GM21723 (cell line): ENCODE data around the gene MAB21L2.
"Not testable (repeated sequence)": the region's sequence is repeated elsewhere in the genome, so short reads cannot be mapped to it uniquely, and the experiment has no call there.

Experiments used
- ATAC-seq: cut with Tn5 transposase; IDR thresholded peaks from one replicate; pipeline ENCODE4 v1.9.1; 2021; ENCODE audit warnings: mild to moderate bottlenecking, moderate library complexity; ENCODE audit not compliant: unreplicated experiment

Gene MAB21L2

GRCh38 chr4:150582146-150582872, at the start of gene MAB21L2:
MAB21L2 (plus strand) TSS chr4:150582151; CDS start chr4:150583030, 879 bp downstream.
- no peak for ATAC-seq

DNA sequence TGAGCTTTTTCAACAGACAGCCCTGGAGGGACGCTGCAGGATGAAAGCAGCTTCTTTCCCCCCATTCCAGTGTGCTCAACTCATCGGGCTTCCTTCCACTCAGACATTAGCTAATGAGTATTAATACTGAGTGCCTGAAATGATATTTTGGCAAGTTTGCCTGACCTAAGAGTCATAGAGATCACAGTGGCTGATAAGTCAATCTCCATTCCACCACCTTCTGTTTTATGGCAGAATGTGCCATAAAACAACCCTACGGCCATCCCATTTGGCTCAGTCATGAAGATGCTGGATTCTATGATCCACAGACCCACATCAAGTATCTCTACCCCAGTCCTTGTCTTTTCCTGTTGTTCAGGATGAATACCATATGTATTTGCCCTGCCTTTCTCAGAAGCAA, 48.3 kb upstream of the MAB21L2 start:
- ATAC-seq: no peak

DNA sequence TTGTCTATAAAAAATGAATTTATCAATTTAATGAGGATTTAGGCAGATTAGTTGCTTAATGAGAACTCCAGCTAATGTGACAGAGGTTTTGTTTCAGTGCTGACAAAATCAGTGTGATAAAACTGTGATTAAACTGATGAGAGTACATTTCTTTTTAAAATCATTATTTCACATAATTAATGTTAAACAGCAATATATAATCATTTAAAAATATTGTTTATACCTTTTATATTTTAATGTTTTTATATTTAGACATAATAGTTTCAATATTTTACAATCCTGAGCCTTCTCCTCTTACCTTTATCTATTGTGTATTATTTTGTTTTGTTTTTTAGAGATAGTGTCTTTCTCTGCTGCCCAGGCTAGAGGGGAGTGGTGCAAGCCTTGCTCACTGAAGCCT, 47.1 kb upstream of the MAB21L2 start:
- no peak for ATAC-seq

DNA sequence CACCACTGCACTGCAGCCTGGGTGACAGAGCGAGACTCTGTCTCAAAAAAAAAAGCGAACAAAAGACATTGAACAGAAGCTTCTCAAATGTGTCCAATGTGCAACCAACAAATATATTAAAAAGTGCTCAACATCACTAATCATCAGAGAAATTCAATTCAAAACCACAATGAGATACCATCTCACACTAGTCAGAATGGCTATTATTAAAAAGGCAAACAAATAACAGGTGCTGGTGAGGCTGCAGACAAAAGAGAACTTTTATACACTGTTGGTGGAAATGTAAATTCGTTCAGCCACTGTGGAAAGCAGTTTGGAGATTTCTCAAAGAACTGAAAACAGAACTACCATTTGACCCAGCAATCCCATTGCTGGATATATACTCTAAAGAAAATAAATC, 44.0 kb upstream of the MAB21L2 start:
- ATAC-seq: not testable (repeated sequence)

DNA sequence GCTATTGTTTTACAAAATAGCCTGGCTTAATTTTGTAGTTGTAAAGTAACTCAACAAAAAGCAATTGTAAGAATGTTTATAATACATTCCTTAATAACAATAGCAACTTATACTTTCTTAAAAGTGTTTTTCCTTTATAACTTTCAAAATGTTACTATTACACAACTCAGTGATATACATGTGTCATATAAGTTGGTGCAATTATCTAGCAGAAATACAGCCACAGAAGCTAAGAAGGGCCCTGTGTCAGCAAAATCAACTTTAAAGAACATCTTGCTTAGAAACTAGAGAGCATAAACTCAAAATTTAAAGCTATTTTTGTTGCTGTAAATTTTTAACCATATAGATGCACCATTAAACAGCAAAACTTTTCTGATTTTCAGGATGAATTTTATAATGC, 41.4 kb upstream of the MAB21L2 start:
- no peak for ATAC-seq

GRCh38 chr4:150540959-150541360, 41.0 kb upstream of the MAB21L2 start:
- no peak for ATAC-seq

- no peak for ATAC-seq
Measured at GRCh38 chr4:150541681-150542080, 40.3 kb upstream of the MAB21L2 start.

DNA sequence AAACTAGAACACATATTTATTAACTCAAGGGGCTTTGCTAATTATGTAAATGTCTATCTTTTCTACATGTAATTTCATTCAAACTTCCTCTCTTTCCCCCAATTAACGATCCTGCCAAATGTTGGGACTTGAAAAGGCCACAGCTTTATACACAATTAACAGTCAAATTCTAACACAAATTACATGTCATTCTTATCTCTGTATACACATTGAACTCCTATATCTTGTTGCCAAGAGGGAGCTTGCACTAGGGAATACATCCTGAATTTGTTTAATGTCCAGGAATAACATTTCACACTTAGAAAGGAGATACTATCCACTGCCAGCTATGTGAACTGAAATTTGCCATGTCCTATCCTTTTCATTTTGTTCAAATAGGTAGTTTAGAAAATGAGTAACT, 38.9 kb upstream of the MAB21L2 start:
- no peak for ATAC-seq

GRCh38 chr4:150546286-150546685, 35.7 kb upstream of the MAB21L2 start:
- no peak for ATAC-seq

DNA sequence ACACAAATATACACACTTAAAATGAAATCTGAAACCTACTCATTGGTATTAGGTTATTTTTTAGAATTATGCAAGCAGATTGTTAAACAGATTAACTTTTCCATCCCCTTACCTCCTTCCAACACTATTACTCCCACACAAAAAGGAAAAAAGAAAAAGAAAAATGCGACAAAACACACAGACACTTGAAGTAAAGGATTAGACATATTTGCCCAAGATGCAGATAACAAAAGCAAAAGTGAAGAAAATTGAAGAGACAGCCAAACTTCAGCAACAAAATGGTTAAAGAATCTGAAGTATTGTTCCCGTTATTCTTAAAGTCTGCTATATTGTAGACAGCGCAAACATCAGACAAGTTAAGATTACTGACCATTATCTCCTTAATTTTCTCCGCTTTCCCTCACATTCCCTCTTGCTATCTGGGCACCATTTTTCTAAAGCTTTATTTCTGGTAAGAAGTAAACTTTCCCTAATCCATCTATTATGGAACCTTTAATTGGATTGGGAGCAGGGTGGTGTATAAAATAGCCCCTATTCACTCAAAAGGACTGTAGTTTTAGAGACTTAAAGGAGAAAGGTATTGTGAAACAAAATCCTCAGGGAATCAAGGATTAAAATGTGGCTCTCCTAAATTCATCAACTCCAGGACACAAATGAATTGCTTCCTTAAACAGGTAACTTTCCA, 34.7 kb upstream of the MAB21L2 start:
- ATAC-seq: no peak

DNA sequence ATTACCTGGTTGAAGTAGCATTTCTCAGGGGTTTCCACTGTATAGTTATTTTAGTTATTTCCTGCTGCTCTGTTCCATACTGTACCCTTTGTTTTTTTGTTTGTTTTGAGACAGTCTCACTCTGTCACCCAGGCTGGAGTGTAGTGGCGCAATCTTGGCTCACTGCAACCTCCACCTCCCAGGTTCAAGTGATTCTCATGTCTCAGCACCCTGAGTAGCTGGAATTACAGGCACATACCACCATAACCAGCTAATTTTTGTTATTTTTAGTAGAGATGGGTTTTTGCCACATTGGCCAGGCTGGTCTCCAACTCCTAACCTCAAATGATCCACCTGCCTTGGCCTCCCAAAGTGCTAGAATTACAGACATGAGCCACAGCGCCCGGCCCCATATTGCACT, 24.1 kb upstream of the MAB21L2 start:
- ATAC-seq: not testable (repeated sequence)

DNA sequence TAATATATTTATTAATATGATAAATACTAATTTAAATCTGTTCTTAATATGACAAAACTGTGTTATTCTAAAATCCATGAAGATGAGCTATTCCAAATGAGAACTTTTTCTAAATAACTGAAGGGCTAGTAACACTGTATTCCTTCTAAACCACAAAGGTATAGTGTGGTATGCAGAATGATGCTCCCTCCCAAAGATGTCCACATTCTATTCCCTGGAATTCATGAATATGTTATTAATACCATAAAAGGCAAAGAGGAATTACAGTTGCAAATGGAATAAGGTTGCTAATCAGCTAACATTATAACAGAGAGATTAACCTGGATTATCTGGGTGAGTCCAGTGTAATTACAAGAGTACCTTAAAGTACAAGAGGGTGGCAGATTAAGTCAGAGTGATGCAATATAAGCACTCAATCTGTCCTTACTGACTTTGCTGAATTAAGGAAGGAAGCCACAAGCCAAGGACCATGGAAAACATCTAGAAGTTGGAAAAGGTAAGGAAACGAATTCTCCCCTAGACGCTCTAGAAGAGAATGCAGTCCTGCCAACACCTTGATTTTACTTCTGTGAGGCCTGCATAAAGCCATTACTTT, 20.7 kb upstream of the MAB21L2 start:
- ATAC-seq: no peak

DNA sequence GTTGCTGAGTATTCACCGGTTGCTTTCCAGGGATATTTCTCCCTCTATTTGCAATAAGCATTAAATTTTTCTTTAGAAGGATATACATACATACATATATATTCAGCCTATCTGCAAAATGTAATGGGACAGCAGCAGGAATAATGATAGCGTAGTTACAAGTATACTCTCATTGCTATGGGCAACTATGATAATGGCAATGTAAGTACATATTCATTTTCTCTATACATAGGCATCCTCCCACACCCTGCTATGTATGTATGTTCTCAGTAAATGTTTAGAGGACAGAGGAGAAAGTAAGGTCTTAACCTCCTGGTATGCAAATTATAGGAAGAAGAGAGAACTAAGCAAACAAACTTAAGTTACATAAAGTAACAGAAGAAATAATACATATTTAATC, 19.7 kb upstream of the MAB21L2 start:
- ATAC-seq: no peak

- no peak for ATAC-seq
Measured at GRCh38 chr4:150562751-150563150, 19.2 kb upstream of the MAB21L2 start.

- ATAC-seq: not testable (repeated sequence)
Measured at GRCh38 chr4:150564967-150565366, 17.0 kb upstream of the MAB21L2 start.

DNA sequence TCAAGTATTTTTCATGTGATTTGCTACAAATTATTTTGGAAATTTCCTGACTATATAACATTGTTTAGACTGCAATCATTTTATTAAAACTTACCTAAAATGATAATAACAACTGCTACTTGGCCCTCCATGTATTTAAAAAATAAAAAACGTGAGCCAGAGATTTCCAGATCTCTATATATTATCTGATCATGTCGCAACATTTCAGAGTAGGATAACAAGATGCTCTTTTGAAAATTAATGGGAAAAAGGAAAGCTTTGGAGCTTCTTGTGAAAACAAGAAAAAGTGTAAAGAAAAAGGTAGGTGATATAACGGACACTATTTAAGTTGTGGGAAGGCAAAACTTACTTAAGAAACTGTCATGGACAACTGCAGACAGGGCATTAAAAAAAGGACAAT, 14.9 kb upstream of the MAB21L2 start:
- no peak for ATAC-seq

DNA sequence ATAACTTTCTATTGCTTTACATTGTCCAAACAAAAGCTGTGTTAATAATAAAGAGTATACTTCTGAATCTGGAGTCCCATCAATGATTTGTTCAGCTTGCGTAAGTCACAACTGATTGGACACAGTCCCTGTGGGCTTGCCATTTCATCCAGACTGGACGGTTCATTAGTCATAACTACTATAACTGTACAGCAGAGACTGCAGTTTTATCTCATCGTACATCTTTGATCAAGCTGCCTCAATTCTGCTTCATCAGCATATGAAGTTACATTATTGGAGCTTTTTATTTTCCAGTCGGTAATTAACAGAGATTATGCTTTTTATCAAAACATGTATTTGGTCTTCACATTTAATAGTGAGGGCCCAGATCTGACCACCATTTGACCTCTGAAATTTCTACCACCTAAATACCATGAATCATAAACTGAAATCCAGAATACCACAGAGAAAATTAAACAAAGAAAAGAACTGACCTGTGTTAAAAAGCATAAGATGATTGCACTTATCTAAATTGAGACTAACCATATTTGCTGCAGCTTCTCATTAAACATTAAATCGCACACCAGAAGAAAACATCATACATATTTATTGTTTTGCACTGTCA, 12.5 kb upstream of the MAB21L2 start:
- no peak for ATAC-seq

GRCh38 chr4:150569998-150570535, 11.9 kb upstream of the MAB21L2 start:
- no peak for ATAC-seq

- no peak for ATAC-seq
Measured at GRCh38 chr4:150570862-150571261, 11.1 kb upstream of the MAB21L2 start.

- no peak for ATAC-seq
Measured at GRCh38 chr4:150572704-150573504, 9.0 kb upstream of the MAB21L2 start.

DNA sequence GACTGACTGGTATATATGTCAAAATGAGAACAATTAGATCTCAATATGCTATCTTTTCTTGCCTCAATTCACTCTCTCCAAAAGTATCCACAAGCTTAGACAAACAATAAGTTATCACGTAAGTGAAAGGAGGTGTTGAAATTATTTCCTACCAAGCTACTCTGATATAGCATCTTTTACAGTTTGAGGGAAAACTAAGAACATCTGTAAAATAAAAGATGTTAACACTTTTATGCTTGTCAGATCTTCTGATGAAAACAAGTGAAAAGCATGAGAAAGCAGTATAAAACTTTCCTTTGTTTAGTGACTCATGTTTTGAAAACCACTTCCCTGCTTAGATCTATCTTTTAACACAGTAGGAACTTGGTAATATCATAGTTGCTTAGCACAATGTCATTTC, 8.4 kb upstream of the MAB21L2 start:
- ATAC-seq: no peak
